ENCODE measurements around the gene SMOC2. TPM values are rescaled to one million over a fixed set of nuclear protein-coding genes. Genes with fewer than 3 reads are reported as not detected.

The SMOC2 gene
- total RNA-seq, 4 donors from 2014 or later, result 9.0 to 25.7 (median 15.2) TPM

DNA sequence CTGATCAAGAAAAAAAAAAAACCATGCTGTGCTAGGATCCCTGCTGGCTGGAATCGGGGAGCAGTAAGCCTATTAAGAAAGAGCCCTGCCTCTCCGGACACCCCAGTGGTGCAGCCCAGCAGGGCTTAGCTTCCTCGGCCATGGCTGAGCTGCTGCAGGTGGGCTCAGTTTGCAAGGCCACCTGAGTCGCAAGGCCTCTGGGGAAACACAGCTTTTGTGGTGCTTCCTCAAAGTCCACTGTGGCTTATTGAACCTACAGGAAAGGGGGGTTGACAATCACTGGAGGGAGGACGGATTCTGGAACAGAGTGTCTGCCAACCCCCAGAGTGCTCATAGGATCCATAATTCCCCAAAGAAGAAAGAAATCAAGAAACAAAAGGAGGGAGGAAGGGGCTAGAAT is 240.8 kb downstream of the SMOC2 start:
- no peaks in the 10 kb centered on the region for H3K9me3 ChIP-seq
- H3K36me3 ChIP-seq, result no peaks in the 10 kb centered on the region
- no peak for DNase-seq
- TF ChIP-seq, protein P1, sequence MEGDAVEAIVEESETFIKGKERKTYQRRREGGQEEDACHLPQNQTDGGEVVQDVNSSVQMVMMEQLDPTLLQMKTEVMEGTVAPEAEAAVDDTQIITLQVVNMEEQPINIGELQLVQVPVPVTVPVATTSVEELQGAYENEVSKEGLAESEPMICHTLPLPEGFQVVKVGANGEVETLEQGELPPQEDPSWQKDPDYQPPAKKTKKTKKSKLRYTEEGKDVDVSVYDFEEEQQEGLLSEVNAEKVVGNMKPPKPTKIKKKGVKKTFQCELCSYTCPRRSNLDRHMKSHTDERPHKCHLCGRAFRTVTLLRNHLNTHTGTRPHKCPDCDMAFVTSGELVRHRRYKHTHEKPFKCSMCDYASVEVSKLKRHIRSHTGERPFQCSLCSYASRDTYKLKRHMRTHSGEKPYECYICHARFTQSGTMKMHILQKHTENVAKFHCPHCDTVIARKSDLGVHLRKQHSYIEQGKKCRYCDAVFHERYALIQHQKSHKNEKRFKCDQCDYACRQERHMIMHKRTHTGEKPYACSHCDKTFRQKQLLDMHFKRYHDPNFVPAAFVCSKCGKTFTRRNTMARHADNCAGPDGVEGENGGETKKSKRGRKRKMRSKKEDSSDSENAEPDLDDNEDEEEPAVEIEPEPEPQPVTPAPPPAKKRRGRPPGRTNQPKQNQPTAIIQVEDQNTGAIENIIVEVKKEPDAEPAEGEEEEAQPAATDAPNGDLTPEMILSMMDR (IDR thresholded peaks at IDR 0.05), result no peak
- TF ChIP-seq POLR2A (IDR thresholded peaks at IDR 0.05), result no peak
- WGBS, 2 donors, result 88 to 89% methylated on average over 5 of the region's 5 CpGs
- H3K4me1 ChIP-seq, result peaks cover 9 to 16% of the 10 kb centered on the region in 2 donors
- no peaks in the 10 kb centered on the region for H3K27me3 ChIP-seq
- H3K27ac ChIP-seq, result no peak overlapping the region
- H3K4me3 ChIP-seq (replicated peaks in 1 of 3), result no peak overlapping the region
- intact Hi-C loops (cut with DNase I), result no loop called here

DNA sequence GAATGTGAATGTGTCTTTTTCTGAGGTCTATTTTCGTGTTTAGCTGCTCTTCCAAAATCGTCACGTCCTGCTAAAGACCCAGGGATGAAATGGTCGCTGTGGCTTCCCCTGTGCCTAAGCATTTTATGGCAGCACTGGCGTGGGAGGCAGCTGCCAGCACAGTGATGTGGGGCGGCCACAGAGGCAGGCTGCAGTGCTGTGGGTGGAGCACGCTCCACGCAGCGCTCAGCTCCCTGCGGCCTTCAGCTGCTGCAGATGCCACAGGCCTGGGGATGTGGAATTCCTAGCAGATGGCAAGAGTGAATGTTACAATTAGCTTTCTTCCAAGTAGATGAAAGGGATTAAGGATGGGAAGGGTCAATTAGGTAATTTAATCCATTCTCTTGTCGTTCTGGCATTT is 242.6 kb downstream of the SMOC2 start:
- no peak for DNase-seq
- 76 to 80% methylated on average over 11 of the region's 11 CpGs for WGBS, 2 donors
- no peak for TF ChIP-seq POLR2A (IDR thresholded peaks at IDR 0.05)
- TF ChIP-seq, protein P1 (IDR thresholded peaks at IDR 0.05), result no peak
- H3K4me3 ChIP-seq (replicated peaks in 1 of 3), result no peak overlapping the region
- peaks cover 0 to 1% of the 10 kb centered on the region in 2 donors for H3K4me1 ChIP-seq
- intact Hi-C loops (cut with DNase I), result no loop called here
- no peaks in the 10 kb centered on the region for H3K27me3 ChIP-seq
- H3K9me3 ChIP-seq, result no peaks in the 10 kb centered on the region
- H3K36me3 ChIP-seq, result no peaks in the 10 kb centered on the region
- no peak overlapping the region for H3K27ac ChIP-seq

DNA sequence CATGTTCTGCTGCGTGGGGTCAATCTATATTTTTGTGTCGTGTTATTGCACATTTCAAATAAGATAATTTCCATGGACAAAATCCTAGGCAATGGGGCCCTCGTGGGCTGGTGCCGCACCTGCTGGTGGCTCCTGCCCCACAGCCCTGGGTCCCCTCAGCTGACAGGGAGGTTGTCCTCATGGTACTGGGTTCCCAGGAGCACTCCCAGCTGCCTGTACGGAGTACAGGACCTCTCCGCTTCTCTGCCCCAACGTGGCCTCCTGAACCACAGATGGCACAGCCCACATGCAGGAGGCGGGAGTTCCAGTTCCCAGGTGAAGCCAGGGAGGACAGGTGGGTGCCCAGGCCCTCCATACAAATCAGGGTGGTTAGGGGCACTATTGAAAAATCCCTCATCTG is 243.5 kb downstream of the SMOC2 start:
- TF ChIP-seq POLR2A (IDR thresholded peaks at IDR 0.05), result no peak
- TF ChIP-seq, protein P1 (IDR thresholded peaks at IDR 0.05), result no peak
- H3K4me1 ChIP-seq, result no peaks in the 10 kb centered on the region
- H3K9me3 ChIP-seq, result no peaks in the 10 kb centered on the region
- no peak for DNase-seq
- H3K27ac ChIP-seq, result no peak overlapping the region
- intact Hi-C loops (cut with DNase I), result no loop called here
- no peak overlapping the region for H3K4me3 ChIP-seq (replicated peaks in 1 of 3)
- no peaks in the 10 kb centered on the region for H3K27me3 ChIP-seq
- WGBS, 2 donors, result 50 to 67% methylated on average over 5 to 8 of the region's 8 CpGs
- no peaks in the 10 kb centered on the region for H3K36me3 ChIP-seq

DNA sequence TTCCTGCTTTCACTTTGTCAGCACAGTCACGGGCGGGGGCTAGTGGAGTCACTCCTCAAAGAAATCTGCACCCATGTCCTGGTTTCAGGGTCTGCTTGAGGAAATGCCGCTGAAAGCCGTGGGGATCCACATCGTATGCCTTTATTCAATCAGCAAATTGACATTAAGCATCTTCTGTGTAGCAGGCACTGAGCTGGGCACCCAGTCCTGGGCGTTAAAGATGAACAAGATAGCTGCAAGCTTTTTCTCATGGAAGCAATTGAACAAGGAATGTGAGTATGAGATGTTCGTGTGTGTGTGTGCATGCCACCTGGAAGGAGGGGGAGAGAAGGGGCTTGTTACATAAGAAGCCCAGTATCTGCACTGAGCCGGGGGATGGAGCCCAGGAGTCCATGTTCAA is 243.9 kb downstream of the SMOC2 start:
- Histone ChIP-seq H3K4me1 (no peaks in the 10 kb centered on the region), H3K27ac (no peak overlapping the region), H3K9me3 (no peaks in the 10 kb centered on the region), H3K27me3 (no peaks in the 10 kb centered on the region), H3K4me3 (replicated peaks in 1 of 3) (no peak overlapping the region), H3K36me3 (no peaks in the 10 kb centered on the region)
- TF ChIP-seq, protein P1 (IDR thresholded peaks at IDR 0.05), result no peak
- no peak for TF ChIP-seq POLR2A (IDR thresholded peaks at IDR 0.05)
- intact Hi-C loops (cut with DNase I), result no loop called here
- no peak for DNase-seq
- 89 to 92% methylated on average over 8 of the region's 8 CpGs for WGBS, 2 donors

DNA sequence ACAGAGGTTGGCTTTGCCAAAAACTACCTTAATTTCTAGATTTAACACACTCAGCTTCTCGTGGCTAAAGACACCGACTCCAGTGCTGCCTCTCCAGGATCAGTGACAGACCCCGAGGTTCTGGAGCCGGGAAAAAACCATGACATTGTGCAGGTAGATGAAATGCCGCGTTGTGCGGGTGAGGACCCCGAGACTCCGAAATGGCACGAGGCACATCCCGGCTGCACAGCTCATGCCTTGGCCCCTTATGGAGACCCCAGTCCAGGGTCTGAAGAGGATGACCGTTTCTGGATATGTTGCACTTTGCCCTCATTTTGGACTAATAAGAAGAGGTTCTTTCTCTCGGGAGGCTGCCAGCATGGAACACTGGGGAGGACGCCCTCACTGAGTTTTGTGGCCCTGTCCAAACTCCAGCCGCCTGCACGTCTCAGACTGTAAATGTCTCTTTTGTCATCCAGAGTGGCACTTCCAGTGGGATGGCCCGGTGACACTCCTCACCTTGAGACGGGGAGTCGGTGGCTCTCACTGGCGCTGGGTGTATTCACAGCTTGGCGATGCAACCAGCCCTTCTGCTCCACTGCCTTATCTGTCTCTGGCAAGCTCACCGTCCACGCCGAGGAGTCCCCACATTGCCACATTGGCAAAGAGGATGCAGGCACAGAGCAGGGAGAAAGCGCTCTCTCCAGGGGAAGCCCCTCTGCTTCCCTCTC is 245.2 kb downstream of the SMOC2 start:
- H3K27me3 ChIP-seq, result no peaks in the 10 kb centered on the region
- no peaks in the 10 kb centered on the region for H3K36me3 ChIP-seq
- H3K27ac ChIP-seq, result no peak overlapping the region
- WGBS, 2 donors, result 75 to 76% methylated on average over 24 to 25 of the region's 25 CpGs
- H3K4me1 ChIP-seq, result no peaks in the 10 kb centered on the region
- H3K4me3 ChIP-seq (replicated peaks in 1 of 3), result no peak overlapping the region
- no peaks in the 10 kb centered on the region for H3K9me3 ChIP-seq
- DNase-seq, result no peak
- TF ChIP-seq, protein P1 (IDR thresholded peaks at IDR 0.05), result no peak
- TF ChIP-seq POLR2A (IDR thresholded peaks at IDR 0.05), result no peak
- intact Hi-C loops (cut with DNase I), result no loop called here

Data from thyroid gland (tissue), 4 donors.